Measurements from ENCODE around the gene C2CD3.

Gene C2CD3

GRCh38 chr11:73980001-73980961 lies 190.5 kb downstream of the C2CD3 start:
- peak in 1 of 3 donors; percentile 51 for DNase-seq (ENCODE audit: low read depth in 3 of 3)

- no peak for DNase-seq (ENCODE audit: low read depth in 3 of 3)
Observed at GRCh38 chr11:73978576-73979086, 192.2 kb downstream of the C2CD3 start.

- DNase-seq (ENCODE audit: low read depth in 3 of 3): no peak
Observed at GRCh38 chr11:73977856-73978519, 192.8 kb downstream of the C2CD3 start.

GRCh38 chr11:73976451-73977151 lies 194.2 kb downstream of the C2CD3 start:
- no peak for DNase-seq (ENCODE audit: low read depth in 3 of 3)

GRCh38 chr11:73975479-73975757 lies 195.4 kb downstream of the C2CD3 start:
- no peak for DNase-seq (ENCODE audit: low read depth in 3 of 3)

DNA sequence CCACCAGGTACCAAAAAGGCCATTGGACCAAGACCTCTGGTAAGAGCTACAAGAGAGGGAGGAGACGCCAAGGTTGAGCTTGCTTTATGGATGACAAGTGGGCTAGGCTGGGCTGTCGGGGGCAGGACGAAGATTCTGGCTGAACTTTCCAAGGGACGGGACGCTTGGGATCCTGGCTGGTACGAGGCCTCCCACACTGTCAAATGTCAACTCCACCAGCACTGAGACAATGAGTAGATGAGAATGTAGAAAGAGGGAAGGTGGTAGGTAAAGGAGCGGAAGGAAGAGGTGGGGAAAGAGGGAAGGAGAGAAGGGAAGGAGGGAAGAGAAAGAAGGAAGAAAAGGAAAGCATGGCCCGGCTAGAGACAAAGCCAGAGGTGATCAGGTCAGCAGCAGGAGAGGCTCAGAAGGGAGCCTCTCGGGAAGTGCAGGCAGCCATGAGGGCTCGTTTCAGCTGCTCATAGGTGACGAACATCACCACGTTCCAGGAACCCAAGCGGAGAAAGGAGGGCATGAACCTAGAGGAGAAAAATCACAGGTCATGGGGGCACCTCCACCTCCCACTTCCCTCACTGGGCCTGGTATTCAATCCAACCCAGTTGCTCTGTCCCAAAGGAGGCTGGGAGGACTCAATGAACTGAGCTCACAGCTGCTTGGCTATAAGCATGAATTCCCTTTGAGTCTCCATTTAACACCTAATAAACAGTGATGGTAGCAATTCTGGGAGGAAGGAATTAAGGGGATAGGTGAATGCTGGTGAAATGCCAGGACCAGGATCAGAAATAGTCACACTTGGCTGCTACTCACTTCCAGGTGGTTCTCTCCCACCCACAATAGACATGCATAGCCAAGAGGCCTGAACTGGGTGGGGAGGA lies 196.0 kb downstream of the C2CD3 start:
- no peak for DNase-seq (ENCODE audit: low read depth in 3 of 3)

- no peak for DNase-seq (ENCODE audit: low read depth in 3 of 3)
Observed at GRCh38 chr11:73972620-73973449, 198.0 kb downstream of the C2CD3 start.

GRCh38 chr11:73972187-73972586 lies 198.6 kb downstream of the C2CD3 start:
- DNase-seq (ENCODE audit: low read depth in 3 of 3): no peak

DNA sequence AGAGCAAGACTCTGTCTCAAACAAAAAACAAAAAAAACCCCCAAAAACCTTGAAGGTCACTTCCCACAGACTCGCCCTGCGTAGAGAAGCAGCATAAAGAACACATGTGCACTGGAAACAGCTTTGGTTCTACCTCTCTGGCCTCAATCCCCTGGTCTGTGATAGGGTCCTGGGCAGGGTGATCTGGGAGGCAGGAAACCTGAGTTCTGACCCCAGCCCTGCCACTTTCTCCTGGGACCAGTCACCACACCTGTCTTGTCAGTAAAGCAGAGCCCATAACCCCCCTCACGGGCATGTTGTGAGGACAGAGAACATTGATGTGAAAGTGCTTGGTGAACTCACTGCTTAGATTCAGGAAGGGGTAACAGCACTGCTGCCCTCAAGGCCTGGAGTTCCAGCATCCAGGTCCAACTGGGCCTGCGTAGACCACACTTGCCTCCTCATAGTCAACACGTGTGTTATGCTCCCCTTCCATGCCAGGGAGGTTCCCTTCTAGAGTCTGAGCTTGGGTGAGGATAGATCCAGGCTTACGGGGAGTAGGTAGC lies 199.6 kb downstream of the C2CD3 start:
- DNase-seq (ENCODE audit: low read depth in 3 of 3): no peak

DNA sequence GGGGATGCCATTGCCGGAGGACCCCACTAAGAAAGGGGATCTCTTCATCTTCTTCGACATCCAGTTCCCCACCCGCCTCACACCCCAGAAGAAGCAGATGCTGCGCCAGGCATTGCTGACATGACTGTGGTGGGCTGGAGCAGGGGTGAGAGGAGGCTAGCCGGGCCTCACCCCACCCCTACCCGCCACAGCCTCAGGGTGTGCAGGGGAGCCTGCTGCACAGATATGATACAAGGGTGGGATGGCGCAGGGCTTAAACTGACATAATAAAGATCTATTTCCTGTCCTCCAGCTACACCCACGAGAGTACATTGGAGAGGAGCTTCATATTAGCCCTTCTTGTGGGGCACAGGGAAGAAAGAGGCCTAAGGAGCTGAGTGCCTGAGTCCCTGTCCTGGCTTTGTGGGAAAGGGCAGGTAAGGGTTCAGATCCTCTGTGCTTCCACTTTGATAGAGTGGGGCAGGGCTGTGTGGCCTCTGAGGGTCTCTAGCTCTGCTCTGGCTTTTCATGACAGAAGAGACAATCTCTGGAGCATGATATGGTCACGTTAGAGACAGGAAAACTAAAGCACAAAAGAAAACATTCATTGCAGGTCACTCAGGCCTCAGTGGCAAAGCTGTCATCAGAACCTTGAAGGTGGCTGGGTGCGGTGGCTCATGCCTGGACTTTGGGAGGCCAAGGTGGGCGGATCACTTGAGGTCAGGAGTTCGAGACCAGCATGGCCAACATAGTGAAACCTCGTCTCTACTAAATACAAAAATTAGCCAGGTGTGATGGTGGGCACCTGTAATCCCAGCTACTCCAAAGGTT lies 200.6 kb downstream of the C2CD3 start:
- DNase-seq (ENCODE audit: low read depth in 3 of 3): no peak

- DNase-seq (ENCODE audit: low read depth in 3 of 3): no peak
Observed at GRCh38 chr11:73969091-73969490, 201.7 kb downstream of the C2CD3 start.

GRCh38 chr11:73968356-73968966 lies 202.3 kb downstream of the C2CD3 start:
- DNase-seq (ENCODE audit: low read depth in 3 of 3): no peak

DNA sequence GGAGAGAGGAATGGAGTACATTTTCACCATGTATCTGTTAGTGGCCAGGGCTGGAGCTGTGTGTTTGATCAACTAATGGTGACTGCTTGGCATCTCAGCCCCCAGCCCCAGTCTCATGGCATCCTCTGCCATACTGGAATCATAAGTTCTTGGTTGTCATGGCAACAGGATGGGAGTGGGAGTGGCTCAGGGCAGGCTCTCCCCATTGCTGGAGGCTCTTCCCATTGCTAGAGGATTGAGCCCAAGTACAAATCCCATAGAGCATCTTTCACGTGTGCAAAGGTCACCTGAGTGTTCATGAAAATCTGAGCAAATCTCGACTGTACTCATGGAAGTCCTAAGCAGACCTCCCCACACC lies 205.1 kb downstream of the C2CD3 start:
- no peak for DNase-seq (ENCODE audit: low read depth in 3 of 3)

DNA sequence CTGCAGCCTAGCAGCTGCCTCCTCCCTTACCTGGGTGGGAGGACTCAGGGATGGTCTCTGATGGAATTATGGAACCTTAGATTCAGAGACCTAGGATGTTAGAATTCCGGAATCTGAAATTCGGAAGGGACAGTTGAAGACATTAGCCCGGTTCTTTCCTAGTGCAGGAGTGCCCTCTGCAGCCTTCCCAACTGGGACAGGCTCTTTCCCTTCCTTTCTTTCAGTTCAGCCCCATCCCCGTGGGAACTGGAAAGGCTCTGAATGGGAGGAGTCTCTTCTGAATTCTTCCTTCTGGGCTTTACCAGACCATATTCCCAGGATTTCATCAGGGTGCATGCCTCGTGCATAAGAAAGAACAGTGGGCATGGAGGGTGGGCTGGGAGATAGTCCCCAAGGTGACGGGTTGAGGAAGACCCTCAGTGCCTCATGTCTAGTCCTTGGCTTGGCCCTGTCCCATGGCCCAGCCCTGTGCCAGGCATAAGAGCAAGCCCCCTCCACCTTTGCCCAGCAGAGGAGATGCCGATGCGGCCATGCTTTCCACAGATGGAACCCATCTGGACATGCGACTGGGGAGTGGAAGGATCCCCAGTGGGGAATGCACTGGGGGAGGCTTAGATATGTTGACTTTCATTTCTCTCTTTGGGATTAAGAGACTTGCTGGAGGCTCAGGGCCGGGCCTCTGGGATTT lies 205.6 kb downstream of the C2CD3 start:
- DNase-seq (ENCODE audit: low read depth in 3 of 3): no peak

DNA sequence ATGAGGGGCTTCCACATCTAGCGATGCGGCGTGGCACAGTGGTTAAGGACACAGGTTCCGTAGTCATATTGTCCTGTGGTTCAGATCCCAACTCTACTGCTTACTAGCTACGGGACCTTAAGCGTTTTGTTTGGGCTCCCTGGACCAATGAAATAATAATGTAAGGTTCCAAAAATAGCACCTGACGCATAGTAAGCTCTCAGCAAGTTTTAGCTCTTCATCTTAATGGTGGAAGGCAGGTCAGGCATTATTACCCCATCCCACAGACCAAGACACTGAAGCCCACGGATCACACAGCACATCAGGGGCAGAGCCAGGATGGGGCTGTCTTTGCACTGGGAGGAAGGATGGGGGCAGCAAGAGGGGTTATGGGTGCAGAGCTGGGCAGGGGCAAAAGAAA lies 206.9 kb downstream of the C2CD3 start:
- DNase-seq (ENCODE audit: low read depth in 3 of 3): no peak
